GM19455 (cell line): Measurements from ENCODE around the gene SMIM30.
A peak's percentile ranks its signal among the peaks of the same experiment; 100 is the strongest.
"Not testable (repeated sequence)": the region's sequence is repeated elsewhere in the genome, so short reads cannot be mapped to it uniquely, and the experiment has no call there.

ENCODE experiments used
- ATAC-seq: cut with Tn5 transposase; IDR thresholded peaks from one replicate; pipeline ENCODE4 v1.9.1; 2021; ENCODE audit not compliant: unreplicated experiment

Gene SMIM30

GRCh38 chr7:113118074-113118959 is at the start of gene SMIM30:
Gene SMIM30 (minus strand): TSS chr7:113118554. CDS start chr7:113117578, 976 bp downstream.
- ATAC-seq = peak; percentile 100

DNA sequence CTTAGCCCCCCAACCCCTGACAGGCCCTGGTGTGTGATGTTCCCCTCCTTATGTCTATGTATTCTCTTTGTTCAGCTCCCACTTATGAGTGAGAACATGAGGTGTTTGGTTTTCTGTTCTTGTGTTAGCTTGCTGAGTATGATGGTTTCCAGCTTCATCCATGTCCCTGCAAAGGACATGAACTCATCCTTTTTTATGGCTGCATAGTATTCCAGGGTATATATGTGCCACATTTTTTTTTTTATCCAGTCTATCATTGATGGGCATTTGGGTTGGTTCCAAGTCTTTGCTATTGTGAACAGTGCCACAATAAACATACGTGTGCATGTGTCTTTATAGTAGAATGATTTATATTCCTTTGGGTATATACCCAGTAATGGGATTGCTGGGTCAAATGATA is 47.8 kb upstream of the SMIM30 start:
- ATAC-seq = not testable (repeated sequence)

- ATAC-seq = no peak
Measured at GRCh38 chr7:113161050-113161449, 42.7 kb upstream of the SMIM30 start.

- ATAC-seq = no peak
Measured at GRCh38 chr7:113159746-113160339, 41.5 kb upstream of the SMIM30 start.

- ATAC-seq = no peak
Measured at GRCh38 chr7:113158756-113159155, 40.4 kb upstream of the SMIM30 start.

DNA sequence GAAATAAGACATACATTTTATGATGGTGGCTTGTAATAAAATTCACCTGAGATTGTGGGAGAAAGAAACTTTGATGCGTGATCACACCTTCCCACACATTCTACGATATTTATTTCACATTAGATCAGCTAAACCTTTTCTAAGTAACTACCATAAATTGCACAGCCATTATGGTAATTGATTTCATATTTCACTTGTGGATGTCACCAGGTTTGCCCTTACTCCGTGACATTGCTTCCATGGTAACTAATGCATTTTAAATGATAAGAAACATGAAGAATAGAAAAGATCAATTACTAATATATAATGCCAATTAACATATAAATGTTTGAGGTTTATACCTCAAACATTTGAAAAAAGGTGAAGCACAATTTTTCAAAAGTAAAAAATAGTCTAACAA is 35.8 kb upstream of the SMIM30 start:
- no peak for ATAC-seq

GRCh38 chr7:113144817-113145216 is 26.5 kb upstream of the SMIM30 start:
- no peak for ATAC-seq

GRCh38 chr7:113143486-113144257 is 25.3 kb upstream of the SMIM30 start:
- no peak for ATAC-seq

- ATAC-seq = peak; percentile 73
Measured at GRCh38 chr7:113142385-113143119, 24.2 kb upstream of the SMIM30 start.

- no peak for ATAC-seq
Measured at GRCh38 chr7:113141803-113142202, 23.4 kb upstream of the SMIM30 start.

GRCh38 chr7:113140956-113141355 is 22.6 kb upstream of the SMIM30 start:
- no peak for ATAC-seq

GRCh38 chr7:113137241-113137640 is 18.9 kb upstream of the SMIM30 start:
- no peak for ATAC-seq

- ATAC-seq = no peak
Measured at GRCh38 chr7:113134025-113134424, 15.7 kb upstream of the SMIM30 start.

DNA sequence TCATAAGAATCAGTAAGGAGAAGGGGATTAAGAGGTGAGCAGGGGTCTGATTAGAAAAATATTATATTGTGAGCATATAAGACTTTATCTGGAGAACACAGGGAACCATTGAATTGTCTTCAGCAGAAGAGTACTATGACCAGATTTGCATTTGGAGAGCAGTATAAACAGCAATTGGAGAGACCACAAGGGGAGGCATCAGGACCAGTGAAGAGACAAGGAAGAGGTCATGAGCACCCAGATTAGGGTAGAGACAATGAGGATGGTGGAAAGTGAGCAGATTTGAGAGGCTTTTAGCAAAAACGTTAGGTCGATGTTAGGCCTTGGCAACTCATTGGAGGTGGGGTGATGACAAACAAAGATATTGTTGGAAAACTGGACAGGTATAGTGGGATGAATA is 13.0 kb upstream of the SMIM30 start:
- no peak for ATAC-seq

DNA sequence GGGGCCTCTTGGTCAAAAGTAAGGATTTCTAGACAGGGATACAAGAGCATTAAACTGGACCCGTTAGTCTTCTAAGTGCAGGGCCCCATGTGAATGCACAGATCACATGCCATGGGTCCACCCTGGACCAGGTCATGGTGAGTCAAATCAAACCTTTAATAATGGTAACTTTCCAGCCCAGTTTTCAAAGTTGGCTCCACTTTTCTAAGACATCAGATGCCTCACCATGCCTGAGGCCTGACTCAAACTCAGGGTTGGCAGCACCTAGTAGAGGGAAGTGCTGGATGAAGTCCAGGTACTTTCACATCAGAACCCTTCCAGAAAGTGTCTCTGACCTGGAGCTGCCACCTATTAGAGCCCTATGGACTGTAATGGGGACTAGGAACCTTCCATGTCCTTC is 9.7 kb upstream of the SMIM30 start:
- no peak for ATAC-seq

GRCh38 chr7:113125728-113126127 is 7.4 kb upstream of the SMIM30 start:
- no peak for ATAC-seq

DNA sequence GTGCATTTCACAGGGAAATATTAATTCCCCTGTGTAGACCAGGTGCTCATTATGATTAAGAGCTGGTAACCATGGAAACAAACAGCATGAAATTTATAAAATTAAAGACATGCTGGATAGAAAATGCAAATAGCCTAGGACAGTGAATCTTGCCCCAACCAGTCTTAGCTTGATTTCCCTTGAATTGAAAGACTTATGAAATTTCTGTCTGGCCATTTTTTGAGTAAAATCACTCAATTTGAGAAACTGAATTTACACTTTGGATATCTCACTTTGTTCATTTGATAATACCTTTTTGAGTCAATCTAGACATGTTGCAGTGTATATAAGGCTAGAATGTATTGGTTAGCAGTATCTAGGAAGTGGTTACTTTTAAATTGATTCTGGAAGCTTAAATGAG is 4.4 kb upstream of the SMIM30 start:
- ATAC-seq = no peak

DNA sequence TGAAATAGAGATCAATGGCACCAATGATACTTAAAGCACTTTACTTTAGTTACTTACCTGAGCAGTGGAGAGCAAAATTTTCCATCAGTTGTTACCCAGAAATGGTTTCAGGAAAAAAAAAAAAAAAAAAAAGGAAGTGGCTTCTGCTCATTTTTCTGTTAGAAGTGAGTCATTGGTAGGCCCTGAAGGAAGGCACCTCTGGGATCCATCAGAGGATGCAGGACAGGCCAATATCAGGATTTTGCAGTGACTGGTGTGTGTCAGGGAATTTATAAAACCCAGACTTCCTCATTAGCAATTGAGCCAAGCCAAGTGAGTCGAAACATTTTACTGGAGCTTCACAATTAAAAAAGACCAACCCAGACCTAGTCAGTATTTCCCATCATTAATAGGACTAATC is 2.3 kb upstream of the SMIM30 start:
- no peak for ATAC-seq

- ATAC-seq = no peak
Measured at GRCh38 chr7:113119429-113119828, 1.1 kb upstream of the SMIM30 start.

DNA sequence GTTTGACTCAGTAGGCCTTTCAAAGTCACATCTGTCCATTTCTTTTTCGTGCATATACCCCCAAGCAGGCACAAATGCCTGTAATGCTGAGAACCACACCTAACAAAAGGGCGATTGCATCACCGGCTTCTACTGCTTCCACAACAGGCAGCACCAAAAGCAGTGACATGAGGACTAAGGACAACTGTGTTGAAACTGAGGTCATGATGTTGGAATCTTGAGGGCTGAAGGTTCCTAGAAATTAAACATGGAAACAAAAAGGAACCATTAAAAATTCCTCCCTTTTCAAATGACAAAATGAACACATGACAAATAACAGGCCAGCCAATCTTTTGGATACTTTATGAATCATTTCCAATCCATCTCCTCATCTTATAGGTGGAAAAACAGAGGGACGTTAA is 980 bp downstream of the SMIM30 start:
- not testable (repeated sequence) for ATAC-seq

GRCh38 chr7:113113912-113114311 is 4.4 kb downstream of the SMIM30 start:
- no peak for ATAC-seq
